Hematopoietic multipotent progenitor cell treated with erythropoietin and hydrocortisone succinate and interleukin-3 and kit ligand, for 4 days (in vitro differentiated cells): Measurements from ENCODE around the gene SYMPK.
"Not testable (repeated sequence)": the region's sequence is repeated elsewhere in the genome, so short reads cannot be mapped to it uniquely, and the experiment has no call there.

ENCODE experiments used
- DNase-seq: peaks from one replicate; pipeline ENCODE4 v3.0.0-alpha.2; 2015

The SYMPK gene

GRCh38 chr19:45885556-45886426, 22.8 kb upstream of the SYMPK start, which contains the start of gene IRF2BP1:
Gene IRF2BP1 (minus strand): TSS chr19:45886141. CDS start chr19:45885774, 367 bp downstream.
- DNase-seq: peak; percentile 97

- peak; percentile 61 for DNase-seq
Observed at GRCh38 chr19:45884682-45885555, 22.0 kb upstream of the SYMPK start.

GRCh38 chr19:45883881-45884681, 21.1 kb upstream of the SYMPK start:
- DNase-seq: no peak

DNA sequence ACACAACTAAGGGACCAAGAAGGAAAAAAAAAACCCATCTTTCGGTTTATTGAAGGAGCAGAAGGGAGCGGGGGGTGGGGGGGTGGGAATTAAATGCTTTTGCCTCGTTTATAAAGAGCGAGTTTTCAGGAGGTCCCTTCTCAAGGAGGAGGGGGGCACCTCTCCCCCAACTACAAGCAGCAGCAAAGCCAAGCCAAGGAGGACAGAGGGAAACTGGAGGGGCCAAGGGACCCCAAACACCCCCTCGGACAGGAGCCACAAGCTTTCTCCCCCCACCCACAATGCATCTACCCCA, 20.6 kb upstream of the SYMPK start:
- DNase-seq: no peak

DNA sequence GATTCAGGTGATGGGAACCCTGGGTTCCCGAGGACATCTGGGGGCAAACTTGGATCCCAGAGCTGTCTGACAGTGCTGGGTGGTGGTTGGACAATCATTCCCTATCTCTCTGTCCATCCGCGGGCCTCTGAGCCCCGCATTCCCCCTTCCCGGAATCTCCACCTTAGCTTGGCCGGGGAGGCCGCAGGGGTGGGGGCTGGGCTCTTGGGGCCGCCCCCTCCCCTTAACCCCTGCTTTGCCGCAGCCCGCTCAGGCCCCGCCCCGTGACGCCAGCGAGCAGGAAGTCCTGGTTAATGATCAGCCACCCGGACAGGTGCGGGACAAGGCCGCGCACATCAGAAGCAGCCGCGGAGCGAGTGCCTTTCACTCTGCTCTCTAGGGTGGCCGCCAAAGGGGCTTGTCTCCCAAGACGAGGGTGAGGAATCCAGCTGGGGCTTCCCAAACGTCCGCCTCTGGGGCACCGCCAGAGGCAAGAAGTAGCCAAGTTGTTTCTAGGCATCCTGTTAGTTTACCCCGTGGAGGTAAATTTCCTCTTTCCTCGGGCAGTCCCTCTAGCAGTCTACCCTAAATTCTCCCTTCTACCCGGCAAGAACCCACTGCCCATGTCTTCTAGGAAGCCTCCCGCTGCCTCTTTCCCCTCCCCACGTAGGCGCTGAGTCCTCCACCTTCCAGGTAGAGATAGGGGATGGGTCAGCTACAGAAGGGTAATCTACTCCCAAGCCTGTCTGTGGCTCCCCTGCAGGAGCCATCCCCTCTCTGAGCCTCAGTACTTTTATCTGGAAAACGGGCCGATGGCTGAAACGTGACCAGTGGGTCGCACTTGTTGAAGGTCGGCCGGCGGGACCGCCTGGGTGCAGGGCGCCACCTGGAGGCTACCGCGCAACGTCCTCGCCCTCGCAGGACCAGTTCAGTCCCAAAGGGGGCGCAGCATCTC, 20.0 kb upstream of the SYMPK start:
- DNase-seq: peak; percentile 95

DNA sequence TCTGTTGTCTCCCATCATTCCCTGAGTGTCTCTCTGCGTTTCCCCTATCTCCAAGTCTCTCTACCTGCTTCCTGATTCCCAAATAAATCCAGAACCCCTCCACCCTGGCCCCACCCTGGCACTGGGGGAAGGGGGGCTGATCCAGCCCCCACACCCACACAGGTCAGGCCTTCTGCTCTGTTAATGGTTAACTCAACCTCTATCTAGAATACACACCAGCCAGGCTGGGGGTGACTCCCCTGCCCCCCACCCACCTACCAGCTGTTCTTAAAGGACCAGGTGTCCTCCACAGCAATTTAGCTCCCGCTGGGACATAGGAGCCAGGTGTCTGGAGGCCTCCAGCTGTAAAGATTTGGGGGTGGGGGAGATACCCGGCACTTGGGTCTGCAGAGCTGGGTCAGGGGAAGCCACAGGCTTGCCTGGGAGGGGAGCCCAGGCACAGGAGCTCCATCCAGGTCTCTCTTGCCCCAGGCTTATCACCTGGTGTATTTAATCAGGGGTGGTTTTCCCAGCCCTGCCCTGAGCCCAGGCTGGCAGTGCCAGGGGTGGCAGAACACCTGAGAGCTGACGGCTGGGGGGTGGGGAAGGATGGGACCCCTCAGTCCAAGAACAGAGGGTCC, 19.1 kb upstream of the SYMPK start:
- no peak for DNase-seq

GRCh38 chr19:45881082-45881908, 18.3 kb upstream of the SYMPK start:
- no peak for DNase-seq

DNA sequence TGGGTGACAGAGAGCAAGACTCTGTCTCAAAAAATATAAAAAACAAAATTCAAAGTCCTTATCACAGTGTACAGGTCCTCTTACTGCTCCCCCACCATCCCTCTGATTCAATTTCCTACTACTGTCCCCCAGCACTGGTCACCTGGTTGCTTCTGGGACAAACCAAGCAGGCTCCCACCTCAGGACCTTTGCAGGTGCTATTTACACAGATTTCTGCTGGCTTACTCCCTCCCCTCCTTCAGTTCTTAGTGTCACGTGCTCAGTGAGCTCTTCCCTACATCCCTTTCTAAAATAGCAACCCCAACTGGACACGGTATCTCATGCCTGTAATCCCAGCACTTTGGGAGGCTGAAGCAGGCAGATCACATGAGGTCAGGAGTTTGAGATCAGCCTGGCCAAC, 17.0 kb upstream of the SYMPK start:
- no peak for DNase-seq

- DNase-seq: no peak
Observed at GRCh38 chr19:45879055-45879454, 16.1 kb upstream of the SYMPK start.

DNA sequence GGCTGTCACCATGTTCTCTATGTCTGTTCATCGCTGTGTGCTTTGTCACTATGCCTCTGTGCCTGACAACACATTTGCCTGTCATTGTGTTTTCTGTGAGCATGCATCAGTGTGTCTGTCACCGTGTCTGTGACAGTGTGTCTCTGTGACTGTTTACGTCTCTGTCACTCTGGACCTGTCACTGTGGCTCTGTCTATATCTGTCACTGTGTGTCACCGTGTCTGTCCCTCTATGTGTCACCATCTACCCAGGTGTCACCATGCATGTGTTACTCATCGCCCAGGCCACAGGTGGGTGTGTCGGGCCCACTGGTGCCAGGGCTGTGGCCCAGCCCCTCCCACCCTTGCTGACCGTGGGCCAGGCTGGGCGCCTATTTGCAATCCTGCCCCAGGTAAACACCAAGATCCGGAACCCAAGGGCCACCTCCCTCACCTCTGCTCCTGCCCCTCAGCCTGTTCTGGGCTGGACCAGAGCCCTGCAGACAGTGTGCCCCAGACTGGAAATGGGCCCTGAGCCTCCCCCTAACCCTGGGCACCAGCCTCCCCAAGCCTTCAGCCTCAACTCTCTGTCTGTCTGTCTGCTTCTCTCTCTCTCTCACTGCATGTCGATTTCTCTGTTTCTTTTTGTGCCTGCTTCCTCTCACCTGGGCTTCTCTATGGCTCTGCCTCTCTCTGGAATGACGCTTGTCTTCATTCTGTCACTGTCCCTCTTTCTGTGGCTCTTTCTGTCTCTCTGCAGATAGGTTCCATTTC, 15.3 kb upstream of the SYMPK start:
- DNase-seq: no peak

- peak; percentile 71 for DNase-seq
Observed at GRCh38 chr19:45876411-45877197, 13.7 kb upstream of the SYMPK start.

DNA sequence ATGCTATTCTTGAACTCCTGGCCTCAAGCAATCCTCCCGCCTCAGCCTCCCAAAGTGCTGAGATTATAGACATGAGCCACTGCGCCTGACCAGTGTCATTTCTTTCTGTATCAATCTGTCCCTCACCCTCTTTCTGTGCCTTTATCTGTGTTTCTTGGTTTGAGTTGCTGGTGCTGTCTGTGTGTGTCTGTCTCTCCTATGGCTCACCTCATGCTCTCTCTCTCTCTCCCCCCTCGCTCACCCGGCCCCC, 13.1 kb upstream of the SYMPK start:
- peak; percentile 61 for DNase-seq

- no peak for DNase-seq
Observed at GRCh38 chr19:45874620-45874966, 11.6 kb upstream of the SYMPK start.

GRCh38 chr19:45873219-45873772, 10.3 kb upstream of the SYMPK start:
- DNase-seq: no peak

- no peak for DNase-seq
Observed at GRCh38 chr19:45872095-45872919, 9.4 kb upstream of the SYMPK start.

DNA sequence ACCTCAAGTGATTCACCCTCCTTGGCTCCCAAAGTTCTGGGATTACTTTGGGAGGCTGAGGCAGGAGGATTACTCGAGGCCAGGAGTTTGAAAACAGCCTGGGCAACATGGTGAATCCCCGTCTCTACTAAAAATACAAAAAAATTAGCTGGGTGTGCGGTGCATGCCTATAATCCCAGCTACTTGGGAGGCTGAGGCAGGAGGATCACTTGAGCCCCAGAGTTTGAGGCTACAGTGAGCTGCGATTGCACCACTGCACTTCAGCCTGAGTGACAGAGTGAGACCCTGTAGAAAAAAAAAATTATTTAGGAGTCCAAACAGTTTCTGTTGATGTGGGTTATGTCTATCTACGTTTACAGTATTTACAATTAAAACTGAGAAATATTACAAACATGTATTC, 7.9 kb upstream of the SYMPK start:
- DNase-seq: no peak

DNA sequence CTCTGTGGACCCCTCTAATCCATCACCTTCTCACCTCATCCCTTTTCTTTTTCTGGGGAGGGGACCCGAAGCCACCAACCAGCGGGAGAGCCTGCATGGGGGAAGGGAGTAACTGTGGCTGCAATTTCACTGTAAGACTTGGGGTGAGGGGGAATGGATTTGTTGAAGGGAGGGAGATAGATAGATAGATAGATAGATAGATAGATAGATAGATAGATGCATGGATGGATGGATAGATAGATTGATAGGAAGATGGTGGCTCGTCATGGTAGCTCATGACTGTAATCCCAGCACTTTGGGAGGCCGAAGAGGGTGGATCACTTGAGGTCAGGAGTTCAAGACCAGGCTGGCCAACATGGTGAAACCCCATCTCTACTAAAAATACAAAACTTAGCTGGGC, 4.3 kb upstream of the SYMPK start:
- DNase-seq: not testable (repeated sequence)
